ENCODE data around the gene C9orf152. TPM values are rescaled to one million over a fixed set of nuclear protein-coding genes. Genes with fewer than 3 reads are reported as not detected.

The C9orf152 gene
- polyA plus RNA-seq, 1 donor (not counting 4 experiments of a cell fraction or from before 2014, with no cell fraction given), result not detected

DNA sequence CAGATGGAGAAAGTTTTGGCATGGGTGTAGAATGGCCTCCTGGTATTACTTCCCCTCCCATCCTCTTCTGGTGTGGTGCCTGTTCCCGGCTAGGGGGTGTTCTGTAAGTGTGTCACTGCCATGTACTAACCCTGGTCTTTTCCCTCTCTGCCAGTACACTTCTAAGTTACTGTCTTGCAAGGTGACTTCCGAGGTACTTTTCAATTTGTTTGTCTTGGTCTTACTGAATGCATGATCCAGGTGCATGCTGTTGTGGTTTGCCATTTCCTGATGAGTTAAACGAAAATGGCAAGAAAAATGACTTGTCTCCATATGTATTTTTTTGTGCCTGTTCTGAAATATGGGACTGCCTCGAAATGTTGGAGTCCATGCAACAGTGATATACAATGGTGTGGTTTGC, 46.0 kb downstream of the C9orf152 start:
- Histone ChIP-seq H3K4me2 (ENCODE audit: control insufficient read depth, extremely low read depth, insufficient read depth, low read depth, low read length) (no peak overlapping the region), H3K36me3 (ENCODE audit: control insufficient read depth in 2 of 2, extremely low read depth in 1 of 2, insufficient read depth in 2 of 2, low read length in 2 of 2) (peaks cover 11 to 25% of the 10 kb centered on the region in 2 experiments), H3K9ac (ENCODE audit: control insufficient read depth, extremely low read depth, insufficient read depth, low read length) (no peak overlapping the region), H3K4me1 (ENCODE audit: control insufficient read depth, extremely low read depth, insufficient read depth, low read length) (no peaks in the 10 kb centered on the region), H3K79me2 (ENCODE audit: control insufficient read depth, insufficient read depth, low read length) (peaks cover 91% of the 10 kb centered on the region), H2AFZ (ENCODE audit: control insufficient read depth, low read length) (no peak overlapping the region), H3K9me1 (ENCODE audit: control insufficient read depth, extremely low read depth, insufficient read depth, low read length) (no peaks in the 10 kb centered on the region), H3K27ac (ENCODE audit: control insufficient read depth, insufficient read depth, low read length) (no peak overlapping the region), H4K20me1 (ENCODE audit: control insufficient read depth, extremely low read depth, insufficient read depth, low read length) (peaks cover 17% of the 10 kb centered on the region), H3K4me3 (ENCODE audit: control insufficient read depth in 2 of 3, extremely low read depth in 1 of 3, insufficient read depth in 2 of 3, low read depth in 1 of 3, low read length in 3 of 3) (no peak overlapping the region), H3K9me3 (ENCODE audit: control insufficient read depth, low read depth, low read length) (no peaks in the 10 kb centered on the region), H3K27me3 (ENCODE audit: control insufficient read depth, extremely low read depth, insufficient read depth, low read length) (no peaks in the 10 kb centered on the region)
- DNase-seq (ENCODE audit: low read depth, low spot score) (no peak), FAIRE-seq (no peak)
- dilution Hi-C loops (cut with MboI; ENCODE audit: extremely low pct_ligation_motif_present, low sequenced_read_pairs), result no loop called here
- TF ChIP-seq, protein P1, sequence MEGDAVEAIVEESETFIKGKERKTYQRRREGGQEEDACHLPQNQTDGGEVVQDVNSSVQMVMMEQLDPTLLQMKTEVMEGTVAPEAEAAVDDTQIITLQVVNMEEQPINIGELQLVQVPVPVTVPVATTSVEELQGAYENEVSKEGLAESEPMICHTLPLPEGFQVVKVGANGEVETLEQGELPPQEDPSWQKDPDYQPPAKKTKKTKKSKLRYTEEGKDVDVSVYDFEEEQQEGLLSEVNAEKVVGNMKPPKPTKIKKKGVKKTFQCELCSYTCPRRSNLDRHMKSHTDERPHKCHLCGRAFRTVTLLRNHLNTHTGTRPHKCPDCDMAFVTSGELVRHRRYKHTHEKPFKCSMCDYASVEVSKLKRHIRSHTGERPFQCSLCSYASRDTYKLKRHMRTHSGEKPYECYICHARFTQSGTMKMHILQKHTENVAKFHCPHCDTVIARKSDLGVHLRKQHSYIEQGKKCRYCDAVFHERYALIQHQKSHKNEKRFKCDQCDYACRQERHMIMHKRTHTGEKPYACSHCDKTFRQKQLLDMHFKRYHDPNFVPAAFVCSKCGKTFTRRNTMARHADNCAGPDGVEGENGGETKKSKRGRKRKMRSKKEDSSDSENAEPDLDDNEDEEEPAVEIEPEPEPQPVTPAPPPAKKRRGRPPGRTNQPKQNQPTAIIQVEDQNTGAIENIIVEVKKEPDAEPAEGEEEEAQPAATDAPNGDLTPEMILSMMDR (optimal IDR thresholded peaks at IDR 0.05 in 1 of 3, IDR thresholded peaks at IDR 0.05 in 1 of 3, conservative IDR thresholded peaks at IDR 0.05 in 1 of 3; ENCODE audit: extremely low read depth in 1 of 3, insufficient read depth in 2 of 3, low read length in 3 of 3), result no peak
- no peak for TF ChIP-seq EZH2 (IDR thresholded peaks at IDR 0.05; ENCODE audit: low read length)

DNA sequence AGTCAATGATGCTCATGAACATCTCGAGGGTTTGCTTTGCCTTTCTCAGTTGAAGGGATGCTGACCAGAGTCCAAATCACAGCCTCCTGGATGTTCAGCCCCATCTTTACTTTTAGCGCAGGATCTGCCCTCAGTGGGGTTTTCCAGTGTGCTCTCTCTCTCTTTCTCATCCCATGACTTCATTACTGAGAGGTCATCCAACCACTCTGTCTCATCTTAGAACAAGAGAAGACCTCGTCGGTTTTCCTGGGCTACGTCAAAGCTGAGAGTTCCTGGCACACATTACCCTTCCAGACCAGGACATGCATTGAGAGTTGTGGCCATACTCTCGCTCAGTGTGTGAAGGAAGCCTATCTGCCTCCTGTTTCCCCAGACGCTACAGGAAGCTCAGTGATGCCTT, 47.3 kb downstream of the C9orf152 start:
- Histone ChIP-seq H3K4me3 (ENCODE audit: control insufficient read depth in 2 of 3, extremely low read depth in 1 of 3, insufficient read depth in 2 of 3, low read depth in 1 of 3, low read length in 3 of 3) (no peak overlapping the region), H3K9ac (ENCODE audit: control insufficient read depth, extremely low read depth, insufficient read depth, low read length) (no peak overlapping the region), H3K36me3 (ENCODE audit: control insufficient read depth in 2 of 2, extremely low read depth in 1 of 2, insufficient read depth in 2 of 2, low read length in 2 of 2) (peaks cover 14 to 25% of the 10 kb centered on the region in 2 experiments), H3K4me1 (ENCODE audit: control insufficient read depth, extremely low read depth, insufficient read depth, low read length) (no peaks in the 10 kb centered on the region), H2AFZ (ENCODE audit: control insufficient read depth, low read length) (no peak overlapping the region), H3K9me1 (ENCODE audit: control insufficient read depth, extremely low read depth, insufficient read depth, low read length) (no peaks in the 10 kb centered on the region), H3K9me3 (ENCODE audit: control insufficient read depth, low read depth, low read length) (no peaks in the 10 kb centered on the region), H3K79me2 (ENCODE audit: control insufficient read depth, insufficient read depth, low read length) (peaks cover 95% of the 10 kb centered on the region), H3K4me2 (ENCODE audit: control insufficient read depth, extremely low read depth, insufficient read depth, low read depth, low read length) (no peak overlapping the region), H3K27me3 (ENCODE audit: control insufficient read depth, extremely low read depth, insufficient read depth, low read length) (no peaks in the 10 kb centered on the region), H3K27ac (ENCODE audit: control insufficient read depth, insufficient read depth, low read length) (no peak overlapping the region), H4K20me1 (ENCODE audit: control insufficient read depth, extremely low read depth, insufficient read depth, low read length) (peaks cover 14% of the 10 kb centered on the region)
- FAIRE-seq, result no peak
- no peak for DNase-seq (ENCODE audit: low read depth, low spot score)
- no peak for TF ChIP-seq EZH2 (IDR thresholded peaks at IDR 0.05; ENCODE audit: low read length)
- TF ChIP-seq, protein P1 (optimal IDR thresholded peaks at IDR 0.05 in 1 of 3, IDR thresholded peaks at IDR 0.05 in 1 of 3, conservative IDR thresholded peaks at IDR 0.05 in 1 of 3; ENCODE audit: extremely low read depth in 1 of 3, insufficient read depth in 2 of 3, low read length in 3 of 3), result no peak
- dilution Hi-C loops (cut with MboI; ENCODE audit: extremely low pct_ligation_motif_present, low sequenced_read_pairs), result no loop called here

Data from keratinocyte (primary cell).